Measurements from ENCODE around the gene OR13C8.

DNA sequence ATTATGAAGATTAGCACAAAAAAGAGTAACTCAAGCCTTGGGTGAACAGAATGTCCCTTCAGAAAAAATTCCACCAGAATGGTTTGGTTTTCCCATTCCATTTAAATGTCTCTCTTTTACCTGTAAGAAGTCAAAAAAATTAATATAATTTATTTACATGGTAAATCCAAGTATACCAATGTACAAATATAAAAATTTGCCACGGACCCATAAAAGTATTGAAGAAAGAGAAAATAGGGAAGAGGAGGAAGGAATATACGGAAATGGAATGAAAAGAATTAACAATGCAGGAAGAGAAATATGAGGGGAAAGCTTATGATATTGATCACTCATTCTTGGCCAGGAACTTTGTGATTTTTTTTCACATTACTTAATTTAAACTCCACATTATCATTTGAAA, 49.1 kb downstream of the OR13C8 start, which contains the start of gene OR13C9:
- TF ChIP-seq, protein P1, sequence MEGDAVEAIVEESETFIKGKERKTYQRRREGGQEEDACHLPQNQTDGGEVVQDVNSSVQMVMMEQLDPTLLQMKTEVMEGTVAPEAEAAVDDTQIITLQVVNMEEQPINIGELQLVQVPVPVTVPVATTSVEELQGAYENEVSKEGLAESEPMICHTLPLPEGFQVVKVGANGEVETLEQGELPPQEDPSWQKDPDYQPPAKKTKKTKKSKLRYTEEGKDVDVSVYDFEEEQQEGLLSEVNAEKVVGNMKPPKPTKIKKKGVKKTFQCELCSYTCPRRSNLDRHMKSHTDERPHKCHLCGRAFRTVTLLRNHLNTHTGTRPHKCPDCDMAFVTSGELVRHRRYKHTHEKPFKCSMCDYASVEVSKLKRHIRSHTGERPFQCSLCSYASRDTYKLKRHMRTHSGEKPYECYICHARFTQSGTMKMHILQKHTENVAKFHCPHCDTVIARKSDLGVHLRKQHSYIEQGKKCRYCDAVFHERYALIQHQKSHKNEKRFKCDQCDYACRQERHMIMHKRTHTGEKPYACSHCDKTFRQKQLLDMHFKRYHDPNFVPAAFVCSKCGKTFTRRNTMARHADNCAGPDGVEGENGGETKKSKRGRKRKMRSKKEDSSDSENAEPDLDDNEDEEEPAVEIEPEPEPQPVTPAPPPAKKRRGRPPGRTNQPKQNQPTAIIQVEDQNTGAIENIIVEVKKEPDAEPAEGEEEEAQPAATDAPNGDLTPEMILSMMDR (IDR thresholded peaks at IDR 0.05; ENCODE audit: low read length): no peak
- no peak for TF ChIP-seq EZH2 (optimal IDR thresholded peaks at IDR 0.05; ENCODE audit: low read depth, low read length)

All from MM.1S (cell line).